Osteoblast (primary cell): ENCODE measurements around the gene CD300A. TPM values are rescaled to one million over a fixed set of nuclear protein-coding genes. Genes with fewer than 3 reads are reported as not detected.
A peak's percentile ranks its signal among the peaks of the same experiment; 100 is the strongest.

Experiments used
- DNase-seq: peaks from one replicate; pipeline ENCODE4 v3.0.0; 2011; ENCODE audit warnings: low spot score, mixed read lengths; ENCODE audit not compliant: insufficient read length; ENCODE audit errors: missing footprints
- H2AFZ ChIP-seq: 2 replicates; pipeline ENCODE4 v1.6.0; 2011; ENCODE audit warnings: mild to moderate bottlenecking, low read length
- H3K27ac ChIP-seq: 2 replicates; pipeline ENCODE4 v1.5.1; 2011; ENCODE audit warnings: mild to moderate bottlenecking, low read depth, low read length, moderate library complexity
- H3K27me3 ChIP-seq: 2 replicates; pipeline ENCODE4 v1.6.0; 2012; ENCODE audit warnings: mild to moderate bottlenecking, control low read depth, inconsistent platforms, low read length, moderate library complexity; ENCODE audit not compliant: insufficient read depth
- H3K36me3 ChIP-seq: 2 replicates; pipeline ENCODE4 v1.5.1; 2011; ENCODE audit warnings: mild to moderate bottlenecking, low read length, control low read depth, moderate library complexity; ENCODE audit not compliant: insufficient read depth
- H3K4me1 ChIP-seq: 2 replicates; pipeline ENCODE4 v1.5.1; 2011; ENCODE audit warnings: mild to moderate bottlenecking, low read length, control low read depth, moderate library complexity; ENCODE audit not compliant: insufficient read depth
- H3K4me2 ChIP-seq: 2 replicates; pipeline ENCODE4 v1.6.0; 2011; ENCODE audit warnings: mild to moderate bottlenecking, low read length; ENCODE audit not compliant: insufficient read depth
- H3K4me3 ChIP-seq: fragments of 200-600 bp; sonication (generic); 3 replicates; pipeline ENCODE4 v1.5.1; 2012; ENCODE audit warnings: mild to moderate bottlenecking, low read length, inconsistent platforms; ENCODE audit not compliant: insufficient read depth
- H3K79me2 ChIP-seq: 2 replicates; pipeline ENCODE4 v1.6.0; 2012; ENCODE audit warnings: mild to moderate bottlenecking, low read length, control low read depth, inconsistent platforms; ENCODE audit not compliant: insufficient read depth
- H3K9me3 ChIP-seq: 2 replicates; pipeline ENCODE4 v1.5.1; 2011; ENCODE audit warnings: low read depth, low read length, control low read depth
- H4K20me1 ChIP-seq: 2 replicates; pipeline ENCODE4 v1.6.0; 2012; ENCODE audit warnings: mild to moderate bottlenecking, low read length, control low read depth; ENCODE audit not compliant: insufficient read depth
- CTCF ChIP-seq: IDR thresholded peaks from 2 replicates; pipeline ENCODE4 v1.5.1; 2011; ENCODE audit warnings: mild to moderate bottlenecking, low read depth, low read length, moderate library complexity; ENCODE audit errors: extremely low read depth
- total RNA-seq: library from RNA; depleted of rRNA; stranded (reverse); fragments of >200 nt; gene quantifications from 2 replicates; pipeline ENCODE4 v1.2.3, GENCODE V29; 2012

The CD300A gene
- total RNA-seq, 1 donor: not detected

DNA sequence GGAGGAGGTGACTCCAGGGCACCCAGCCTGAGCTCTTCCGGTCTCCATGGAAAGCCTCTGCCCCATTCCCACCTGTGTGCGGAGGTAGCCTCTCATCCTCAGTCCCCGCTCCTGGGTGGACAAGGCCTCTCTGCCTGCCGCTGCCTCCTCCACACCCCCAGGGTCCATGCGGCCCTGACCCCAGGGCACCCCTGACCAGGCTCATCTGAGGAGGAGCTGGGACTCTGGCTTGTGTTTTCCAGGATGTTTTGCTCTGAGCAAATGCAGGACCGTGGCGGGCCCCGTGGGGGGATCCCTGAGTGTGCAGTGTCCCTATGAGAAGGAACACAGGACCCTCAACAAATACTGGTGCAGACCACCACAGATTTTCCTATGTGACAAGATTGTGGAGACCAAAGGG is 6.9 kb downstream of the CD300A start:
- no peak overlapping the region for H3K27ac ChIP-seq
- no peak overlapping the region for H2AFZ ChIP-seq
- H3K4me2 ChIP-seq: no peak overlapping the region
- no peaks in the 10 kb centered on the region for H3K79me2 ChIP-seq
- H3K27me3 ChIP-seq: no peaks in the 10 kb centered on the region
- no peaks in the 10 kb centered on the region for H3K4me1 ChIP-seq
- H3K4me3 ChIP-seq: no peak overlapping the region
- H3K36me3 ChIP-seq: no peaks in the 10 kb centered on the region
- DNase-seq: peak; percentile 43
- TF ChIP-seq CTCF: no peak
- no peaks in the 10 kb centered on the region for H3K9me3 ChIP-seq
- no peaks in the 10 kb centered on the region for H4K20me1 ChIP-seq

- Histone ChIP-seq H2AFZ (no peak overlapping the region), H3K4me2 (no peak overlapping the region), H3K27me3 (no peaks in the 10 kb centered on the region), H3K36me3 (no peaks in the 10 kb centered on the region), H3K79me2 (no peaks in the 10 kb centered on the region), H3K4me1 (no peaks in the 10 kb centered on the region), H4K20me1 (no peaks in the 10 kb centered on the region), H3K9me3 (no peaks in the 10 kb centered on the region), H3K27ac (no peak overlapping the region), H3K4me3 (no peak overlapping the region)
- DNase-seq: peak; percentile 36
- no peak for TF ChIP-seq CTCF
Observed at GRCh38 chr17:74474043-74474792, 7.8 kb downstream of the CD300A start.

DNA sequence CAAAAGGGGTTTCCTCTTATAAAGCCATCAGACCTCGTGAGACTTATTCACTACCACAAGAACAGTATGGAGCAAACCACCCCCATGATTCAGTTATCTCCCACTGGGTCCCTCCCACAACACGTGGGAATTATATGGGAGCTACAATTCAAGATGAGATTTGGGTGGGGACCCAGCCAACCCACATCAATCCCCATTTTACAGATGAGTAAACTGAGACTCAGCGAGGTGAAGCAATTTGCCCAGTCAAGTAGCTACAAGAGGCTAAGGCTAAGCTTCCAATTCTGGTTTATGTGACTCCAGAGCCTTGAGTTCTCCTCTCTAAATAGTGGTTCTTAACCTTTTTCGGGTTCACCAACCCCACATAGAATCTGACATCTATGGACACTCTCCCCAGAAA is 8.8 kb downstream of the CD300A start:
- no peak overlapping the region for H3K4me3 ChIP-seq
- H3K4me2 ChIP-seq: no peak overlapping the region
- TF ChIP-seq CTCF: no peak
- no peaks in the 10 kb centered on the region for H3K9me3 ChIP-seq
- H2AFZ ChIP-seq: no peak overlapping the region
- no peaks in the 10 kb centered on the region for H3K27me3 ChIP-seq
- no peaks in the 10 kb centered on the region for H4K20me1 ChIP-seq
- no peaks in the 10 kb centered on the region for H3K79me2 ChIP-seq
- DNase-seq: no peak
- no peak overlapping the region for H3K27ac ChIP-seq
- H3K36me3 ChIP-seq: no peaks in the 10 kb centered on the region
- H3K4me1 ChIP-seq: no peaks in the 10 kb centered on the region

- Histone ChIP-seq H3K4me1 (no peaks in the 10 kb centered on the region), H3K27me3 (no peaks in the 10 kb centered on the region), H3K4me3 (no peak overlapping the region), H3K27ac (no peak overlapping the region), H3K36me3 (no peaks in the 10 kb centered on the region), H3K4me2 (no peak overlapping the region), H3K9me3 (no peaks in the 10 kb centered on the region), H2AFZ (no peak overlapping the region), H4K20me1 (no peaks in the 10 kb centered on the region), H3K79me2 (no peaks in the 10 kb centered on the region)
- TF ChIP-seq CTCF: no peak
- DNase-seq: no peak
Observed at GRCh38 chr17:74477411-74477810, 11.0 kb downstream of the CD300A start.
